Measurements from ENCODE around the gene DHRS4.
"Not testable (repeated sequence)": the region's sequence is repeated elsewhere in the genome, so short reads cannot be mapped to it uniquely, and the experiment has no call there.

Gene DHRS4

GRCh38 chr14:23954965-23955364 lies 1.4 kb downstream of the DHRS4 start:
- H3K4me1 ChIP-seq (ENCODE audit: control insufficient read depth in 5 of 5, insufficient read depth in 5 of 5, low read length in 5 of 5): peaks cover 0 to 39% (median 28%) of the 10 kb centered on the region in 5 donors
- H3K9ac ChIP-seq (ENCODE audit: low read length in 5 of 5); H3K36me3 ChIP-seq (ENCODE audit: control insufficient read depth in 5 of 5, insufficient read depth in 5 of 5, low read length in 5 of 5); H3K9me3 ChIP-seq (ENCODE audit: control insufficient read depth in 5 of 5, low read length in 5 of 5); H3K27me3 ChIP-seq (ENCODE audit: control insufficient read depth in 5 of 5, insufficient read depth in 4 of 5, low read length in 5 of 5); H3K4me3 ChIP-seq (ENCODE audit: low read depth in 1 of 5, low read length in 5 of 5); H3K27ac ChIP-seq (ENCODE audit: low read depth, low read length): not testable (repeated sequence)

GRCh38 chr14:23955811-23956210 lies 2.2 kb downstream of the DHRS4 start:
- not testable (repeated sequence) for H3K4me3 ChIP-seq (ENCODE audit: low read depth in 1 of 5, low read length in 5 of 5); H3K9me3 ChIP-seq (ENCODE audit: control insufficient read depth in 5 of 5, low read length in 5 of 5); H3K27me3 ChIP-seq (ENCODE audit: control insufficient read depth in 5 of 5, insufficient read depth in 4 of 5, low read length in 5 of 5); H3K27ac ChIP-seq (ENCODE audit: low read depth, low read length); H3K9ac ChIP-seq (ENCODE audit: low read length in 5 of 5); H3K36me3 ChIP-seq (ENCODE audit: control insufficient read depth in 5 of 5, insufficient read depth in 5 of 5, low read length in 5 of 5)
- peaks cover 0 to 39% (median 28%) of the 10 kb centered on the region in 5 donors for H3K4me1 ChIP-seq (ENCODE audit: control insufficient read depth in 5 of 5, insufficient read depth in 5 of 5, low read length in 5 of 5)

GRCh38 chr14:23957913-23958569 lies 4.5 kb downstream of the DHRS4 start:
- H3K4me1 ChIP-seq (ENCODE audit: control insufficient read depth in 5 of 5, insufficient read depth in 5 of 5, low read length in 5 of 5): peaks cover 0 to 20% (median 13%) of the 10 kb centered on the region in 5 donors
- not testable (repeated sequence) for H3K36me3 ChIP-seq (ENCODE audit: control insufficient read depth in 5 of 5, insufficient read depth in 5 of 5, low read length in 5 of 5); H3K27me3 ChIP-seq (ENCODE audit: control insufficient read depth in 5 of 5, insufficient read depth in 4 of 5, low read length in 5 of 5); H3K27ac ChIP-seq (ENCODE audit: low read depth, low read length); H3K9me3 ChIP-seq (ENCODE audit: control insufficient read depth in 5 of 5, low read length in 5 of 5); H3K4me3 ChIP-seq (ENCODE audit: low read depth in 1 of 5, low read length in 5 of 5); H3K9ac ChIP-seq (ENCODE audit: low read length in 5 of 5)

GRCh38 chr14:23960899-23961298 lies 7.3 kb downstream of the DHRS4 start:
- not testable (repeated sequence) for H3K9ac ChIP-seq (ENCODE audit: low read length in 5 of 5); H3K27ac ChIP-seq (ENCODE audit: low read depth, low read length); H3K4me3 ChIP-seq (ENCODE audit: low read depth in 1 of 5, low read length in 5 of 5); H3K36me3 ChIP-seq (ENCODE audit: control insufficient read depth in 5 of 5, insufficient read depth in 5 of 5, low read length in 5 of 5); H3K9me3 ChIP-seq (ENCODE audit: control insufficient read depth in 5 of 5, low read length in 5 of 5); H3K27me3 ChIP-seq (ENCODE audit: control insufficient read depth in 5 of 5, insufficient read depth in 4 of 5, low read length in 5 of 5); H3K4me1 ChIP-seq (ENCODE audit: control insufficient read depth in 5 of 5, insufficient read depth in 5 of 5, low read length in 5 of 5)

GRCh38 chr14:23961704-23962103 lies 8.1 kb downstream of the DHRS4 start:
- H3K27me3 ChIP-seq (ENCODE audit: control insufficient read depth in 5 of 5, insufficient read depth in 4 of 5, low read length in 5 of 5); H3K4me1 ChIP-seq (ENCODE audit: control insufficient read depth in 5 of 5, insufficient read depth in 5 of 5, low read length in 5 of 5); H3K9me3 ChIP-seq (ENCODE audit: control insufficient read depth in 5 of 5, low read length in 5 of 5); H3K36me3 ChIP-seq (ENCODE audit: control insufficient read depth in 5 of 5, insufficient read depth in 5 of 5, low read length in 5 of 5); H3K4me3 ChIP-seq (ENCODE audit: low read depth in 1 of 5, low read length in 5 of 5); H3K9ac ChIP-seq (ENCODE audit: low read length in 5 of 5); H3K27ac ChIP-seq (ENCODE audit: low read depth, low read length): not testable (repeated sequence)

- not testable (repeated sequence) for H3K27me3 ChIP-seq (ENCODE audit: control insufficient read depth in 5 of 5, insufficient read depth in 4 of 5, low read length in 5 of 5); H3K9me3 ChIP-seq (ENCODE audit: control insufficient read depth in 5 of 5, low read length in 5 of 5); H3K4me1 ChIP-seq (ENCODE audit: control insufficient read depth in 5 of 5, insufficient read depth in 5 of 5, low read length in 5 of 5); H3K36me3 ChIP-seq (ENCODE audit: control insufficient read depth in 5 of 5, insufficient read depth in 5 of 5, low read length in 5 of 5); H3K27ac ChIP-seq (ENCODE audit: low read depth, low read length); H3K9ac ChIP-seq (ENCODE audit: low read length in 5 of 5)
- H3K4me3 ChIP-seq (ENCODE audit: low read depth in 1 of 5, low read length in 5 of 5): peak overlapping the region in 1 of 5 donors; percentile 65
Measured at GRCh38 chr14:23969130-23969480, 15.5 kb downstream of the DHRS4 start.

GRCh38 chr14:23969481-23970282 lies 16.1 kb downstream of the DHRS4 start:
- not testable (repeated sequence) for H3K27ac ChIP-seq (ENCODE audit: low read depth, low read length); H3K36me3 ChIP-seq (ENCODE audit: control insufficient read depth in 5 of 5, insufficient read depth in 5 of 5, low read length in 5 of 5); H3K27me3 ChIP-seq (ENCODE audit: control insufficient read depth in 5 of 5, insufficient read depth in 4 of 5, low read length in 5 of 5); H3K4me1 ChIP-seq (ENCODE audit: control insufficient read depth in 5 of 5, insufficient read depth in 5 of 5, low read length in 5 of 5); H3K9me3 ChIP-seq (ENCODE audit: control insufficient read depth in 5 of 5, low read length in 5 of 5)
- Histone ChIP-seq H3K9ac (ENCODE audit: low read length in 5 of 5) (peak overlapping the region in 2 of 5 donors; percentile 62 to 64), H3K4me3 (ENCODE audit: low read depth in 1 of 5, low read length in 5 of 5) (peak overlapping the region in 4 of 5 donors; percentile 44 to 65 (median 48))

- H3K36me3 ChIP-seq (ENCODE audit: control insufficient read depth in 5 of 5, insufficient read depth in 5 of 5, low read length in 5 of 5); H3K9ac ChIP-seq (ENCODE audit: low read length in 5 of 5); H3K4me1 ChIP-seq (ENCODE audit: control insufficient read depth in 5 of 5, insufficient read depth in 5 of 5, low read length in 5 of 5); H3K4me3 ChIP-seq (ENCODE audit: low read depth in 1 of 5, low read length in 5 of 5); H3K27me3 ChIP-seq (ENCODE audit: control insufficient read depth in 5 of 5, insufficient read depth in 4 of 5, low read length in 5 of 5); H3K27ac ChIP-seq (ENCODE audit: low read depth, low read length); H3K9me3 ChIP-seq (ENCODE audit: control insufficient read depth in 5 of 5, low read length in 5 of 5): not testable (repeated sequence)
Measured at GRCh38 chr14:23970283-23970659, 16.7 kb downstream of the DHRS4 start.

GRCh38 chr14:23973178-23973577 lies 19.6 kb downstream of the DHRS4 start:
- H3K36me3 ChIP-seq (ENCODE audit: control insufficient read depth in 5 of 5, insufficient read depth in 5 of 5, low read length in 5 of 5); H3K4me3 ChIP-seq (ENCODE audit: low read depth in 1 of 5, low read length in 5 of 5); H3K4me1 ChIP-seq (ENCODE audit: control insufficient read depth in 5 of 5, insufficient read depth in 5 of 5, low read length in 5 of 5); H3K9me3 ChIP-seq (ENCODE audit: control insufficient read depth in 5 of 5, low read length in 5 of 5); H3K27me3 ChIP-seq (ENCODE audit: control insufficient read depth in 5 of 5, insufficient read depth in 4 of 5, low read length in 5 of 5); H3K27ac ChIP-seq (ENCODE audit: low read depth, low read length); H3K9ac ChIP-seq (ENCODE audit: low read length in 5 of 5): not testable (repeated sequence)

GRCh38 chr14:23974041-23974440 lies 20.5 kb downstream of the DHRS4 start:
- not testable (repeated sequence) for H3K27ac ChIP-seq (ENCODE audit: low read depth, low read length); H3K9me3 ChIP-seq (ENCODE audit: control insufficient read depth in 5 of 5, low read length in 5 of 5); H3K36me3 ChIP-seq (ENCODE audit: control insufficient read depth in 5 of 5, insufficient read depth in 5 of 5, low read length in 5 of 5); H3K4me3 ChIP-seq (ENCODE audit: low read depth in 1 of 5, low read length in 5 of 5); H3K27me3 ChIP-seq (ENCODE audit: control insufficient read depth in 5 of 5, insufficient read depth in 4 of 5, low read length in 5 of 5); H3K4me1 ChIP-seq (ENCODE audit: control insufficient read depth in 5 of 5, insufficient read depth in 5 of 5, low read length in 5 of 5); H3K9ac ChIP-seq (ENCODE audit: low read length in 5 of 5)

Measured in subcutaneous abdominal adipose tissue (tissue), 5 donors.